IPS DF 4.7 (cell line): ENCODE data around the gene CCDC148.
"Not testable (repeated sequence)": the region's sequence is repeated elsewhere in the genome, so short reads cannot be mapped to it uniquely, and the experiment has no call there.

Source experiments
- DNase-seq: peaks from one replicate; pipeline ENCODE4 v3.0.0-alpha.2; 2013; ENCODE audit warnings: low spot score; ENCODE audit errors: extremely low read depth

CCDC148 gene

GRCh38 chr2:158433716-158434115, 22.8 kb downstream of the CCDC148 start:
- not testable (repeated sequence) for DNase-seq

- DNase-seq = no peak
These were observed 24.4 kb downstream of the CCDC148 start for GRCh38 chr2:158432117-158432516.

- no peak for DNase-seq
These were observed 42.0 kb downstream of the CCDC148 start for GRCh38 chr2:158414538-158414937.

- no peak for DNase-seq
These were observed 43.0 kb downstream of the CCDC148 start for GRCh38 chr2:158413581-158413980.

GRCh38 chr2:158412206-158412605, 44.3 kb downstream of the CCDC148 start:
- DNase-seq = no peak

- DNase-seq = no peak
These were observed 44.8 kb downstream of the CCDC148 start for GRCh38 chr2:158411748-158412147.

- no peak for DNase-seq
These were observed 46.4 kb downstream of the CCDC148 start for GRCh38 chr2:158410132-158410531.

- DNase-seq = no peak
These were observed 49.5 kb downstream of the CCDC148 start for GRCh38 chr2:158407031-158407430.

GRCh38 chr2:158405341-158405740, 51.2 kb downstream of the CCDC148 start:
- no peak for DNase-seq

- no peak for DNase-seq
These were observed 53.3 kb downstream of the CCDC148 start for GRCh38 chr2:158403237-158403636.

GRCh38 chr2:158402665-158403064, 53.9 kb downstream of the CCDC148 start:
- no peak for DNase-seq

- no peak for DNase-seq
These were observed 61.4 kb downstream of the CCDC148 start for GRCh38 chr2:158395166-158395565.

GRCh38 chr2:158394453-158394852, 62.1 kb downstream of the CCDC148 start:
- no peak for DNase-seq

GRCh38 chr2:158393886-158394285, 62.7 kb downstream of the CCDC148 start:
- DNase-seq = no peak

- no peak for DNase-seq
These were observed 63.9 kb downstream of the CCDC148 start for GRCh38 chr2:158392687-158393086.

GRCh38 chr2:158391876-158392275, 64.7 kb downstream of the CCDC148 start:
- no peak for DNase-seq

- no peak for DNase-seq
These were observed 65.2 kb downstream of the CCDC148 start for GRCh38 chr2:158391361-158391760.

- no peak for DNase-seq
These were observed 68.4 kb downstream of the CCDC148 start for GRCh38 chr2:158388159-158388558.

- DNase-seq = no peak
These were observed 70.9 kb downstream of the CCDC148 start for GRCh38 chr2:158385646-158386045.

- DNase-seq = no peak
These were observed 74.6 kb downstream of the CCDC148 start for GRCh38 chr2:158381978-158382377.

GRCh38 chr2:158381205-158381604, 75.3 kb downstream of the CCDC148 start:
- DNase-seq = no peak

GRCh38 chr2:158380746-158381145, 75.8 kb downstream of the CCDC148 start:
- DNase-seq = no peak

- no peak for DNase-seq
These were observed 77.6 kb downstream of the CCDC148 start for GRCh38 chr2:158378926-158379325.

GRCh38 chr2:158366342-158366741, 90.2 kb downstream of the CCDC148 start:
- DNase-seq = no peak
